Mesothelial cell of epicardium (in vitro differentiated cells): ENCODE data around the gene RFTN1. TPM values are rescaled to one million over a fixed set of nuclear protein-coding genes. Genes with fewer than 3 reads are reported as not detected.

Experiments used
- DNase-seq, 2 experiments: peaks; one replicate each; pipeline ENCODE4 v3.0.0; 2021; ENCODE audit warnings: low spot score in 2 of 2; ENCODE audit not compliant: unreplicated experiment in 2 of 2
- H3K27ac Mint-ChIP-seq: 2 replicates; pipeline ENCODE4 v1.8.0; 2021; ENCODE audit warnings: mixed read lengths
- H3K27me3 Mint-ChIP-seq: 2 replicates; pipeline ENCODE4 v1.8.0; 2021; ENCODE audit warnings: low read depth, mixed read lengths
- H3K36me3 Mint-ChIP-seq: 2 replicates; pipeline ENCODE4 v1.8.0; 2021; ENCODE audit warnings: mixed read lengths
- H3K4me1 Mint-ChIP-seq: 2 replicates; pipeline ENCODE4 v1.8.0; 2021; ENCODE audit warnings: mixed read lengths
- H3K4me3 Mint-ChIP-seq: 2 replicates; pipeline ENCODE4 v1.8.0; 2021; ENCODE audit warnings: mild to moderate bottlenecking, moderate library complexity, mixed read lengths
- H3K9me3 Mint-ChIP-seq: 2 replicates; pipeline ENCODE4 v1.8.0; 2021; ENCODE audit warnings: mixed read lengths
- total RNA-seq: library from RNA; stranded (reverse); gene quantifications from 3 replicates; pipeline ENCODE4 v1.2.1, GENCODE V29; 2021
- TF ChIP-seq, protein P1 (sequence below): fragments of 200-600 bp; sonication (generic); IDR thresholded peaks from one replicate; pipeline ENCODE4 v1.5.0; 2021; ENCODE audit warnings: antibody characterized with exemption; ENCODE audit not compliant: unreplicated experiment

Gene RFTN1
- total RNA-seq, 1 donor from 2014 or later = 10.0 TPM

DNA sequence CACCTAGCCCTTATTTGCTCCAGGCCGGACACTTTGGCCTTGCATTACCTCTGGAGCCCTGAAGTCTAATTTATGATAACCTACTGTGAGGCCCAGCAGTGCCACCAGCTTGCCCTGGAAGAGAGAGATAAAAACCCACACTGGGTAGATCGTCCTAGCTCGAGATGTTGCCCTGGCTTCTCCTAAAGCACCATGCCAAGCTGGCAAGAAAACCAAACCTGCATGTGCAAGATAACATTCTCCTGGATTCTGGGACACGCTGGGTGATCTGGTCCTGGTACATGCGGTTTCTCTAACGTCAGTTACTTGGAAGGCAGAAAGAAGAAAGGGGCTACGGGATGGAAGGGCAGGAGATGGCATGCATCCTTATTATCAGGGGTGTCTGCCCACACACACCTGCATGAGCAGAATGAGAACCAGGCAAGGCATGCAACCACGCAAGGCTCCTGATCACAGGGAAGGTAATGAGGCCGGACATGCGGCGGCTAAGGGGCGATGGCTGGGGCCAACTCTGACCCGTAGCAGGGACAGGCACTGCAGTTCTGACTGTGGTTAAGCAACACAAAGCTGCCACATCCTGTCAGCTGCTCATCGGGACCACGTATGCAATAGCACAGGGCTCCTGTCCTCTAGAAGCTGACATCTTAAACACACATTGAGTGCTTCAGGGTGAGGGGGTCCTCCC, 175.5 kb downstream of the RFTN1 start:
- TF ChIP-seq, protein P1, sequence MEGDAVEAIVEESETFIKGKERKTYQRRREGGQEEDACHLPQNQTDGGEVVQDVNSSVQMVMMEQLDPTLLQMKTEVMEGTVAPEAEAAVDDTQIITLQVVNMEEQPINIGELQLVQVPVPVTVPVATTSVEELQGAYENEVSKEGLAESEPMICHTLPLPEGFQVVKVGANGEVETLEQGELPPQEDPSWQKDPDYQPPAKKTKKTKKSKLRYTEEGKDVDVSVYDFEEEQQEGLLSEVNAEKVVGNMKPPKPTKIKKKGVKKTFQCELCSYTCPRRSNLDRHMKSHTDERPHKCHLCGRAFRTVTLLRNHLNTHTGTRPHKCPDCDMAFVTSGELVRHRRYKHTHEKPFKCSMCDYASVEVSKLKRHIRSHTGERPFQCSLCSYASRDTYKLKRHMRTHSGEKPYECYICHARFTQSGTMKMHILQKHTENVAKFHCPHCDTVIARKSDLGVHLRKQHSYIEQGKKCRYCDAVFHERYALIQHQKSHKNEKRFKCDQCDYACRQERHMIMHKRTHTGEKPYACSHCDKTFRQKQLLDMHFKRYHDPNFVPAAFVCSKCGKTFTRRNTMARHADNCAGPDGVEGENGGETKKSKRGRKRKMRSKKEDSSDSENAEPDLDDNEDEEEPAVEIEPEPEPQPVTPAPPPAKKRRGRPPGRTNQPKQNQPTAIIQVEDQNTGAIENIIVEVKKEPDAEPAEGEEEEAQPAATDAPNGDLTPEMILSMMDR = no peak
- Mint-ChIP-seq H3K36me3 (peaks cover 11% of the 10 kb centered on the region), H3K27ac (no peak overlapping the region), H3K27me3 (no peaks in the 10 kb centered on the region), H3K9me3 (peaks cover 8% of the 10 kb centered on the region), H3K4me1 (no peaks in the 10 kb centered on the region), H3K4me3 (no peak overlapping the region)
- DNase-seq = no peak

DNA sequence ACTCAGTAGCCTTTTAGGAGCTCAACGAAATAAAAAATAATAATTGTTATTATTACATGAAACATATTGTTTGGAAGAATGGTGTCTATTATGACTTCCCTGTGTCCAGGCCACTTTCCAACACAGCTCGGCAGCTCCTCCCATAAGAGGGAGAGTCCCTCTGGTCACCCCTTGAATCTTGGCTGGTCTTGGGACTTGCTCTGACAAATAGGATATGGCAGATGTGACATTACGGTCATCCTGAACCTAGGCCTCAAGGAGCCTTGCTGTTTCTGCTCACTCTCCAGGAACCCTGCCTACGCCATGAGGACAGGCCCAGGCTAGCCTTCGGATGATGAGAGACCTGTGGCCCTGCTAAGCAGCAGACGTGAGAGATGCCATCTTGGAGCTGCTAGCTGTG, 176.7 kb downstream of the RFTN1 start:
- no peaks in the 10 kb centered on the region for H3K27me3 Mint-ChIP-seq
- H3K36me3 Mint-ChIP-seq = peaks cover 21% of the 10 kb centered on the region
- H3K4me1 Mint-ChIP-seq = no peaks in the 10 kb centered on the region
- H3K27ac Mint-ChIP-seq = no peak overlapping the region
- no peak for DNase-seq
- peaks cover 20% of the 10 kb centered on the region for H3K9me3 Mint-ChIP-seq
- H3K4me3 Mint-ChIP-seq = no peak overlapping the region
- TF ChIP-seq, protein P1 = no peak

DNA sequence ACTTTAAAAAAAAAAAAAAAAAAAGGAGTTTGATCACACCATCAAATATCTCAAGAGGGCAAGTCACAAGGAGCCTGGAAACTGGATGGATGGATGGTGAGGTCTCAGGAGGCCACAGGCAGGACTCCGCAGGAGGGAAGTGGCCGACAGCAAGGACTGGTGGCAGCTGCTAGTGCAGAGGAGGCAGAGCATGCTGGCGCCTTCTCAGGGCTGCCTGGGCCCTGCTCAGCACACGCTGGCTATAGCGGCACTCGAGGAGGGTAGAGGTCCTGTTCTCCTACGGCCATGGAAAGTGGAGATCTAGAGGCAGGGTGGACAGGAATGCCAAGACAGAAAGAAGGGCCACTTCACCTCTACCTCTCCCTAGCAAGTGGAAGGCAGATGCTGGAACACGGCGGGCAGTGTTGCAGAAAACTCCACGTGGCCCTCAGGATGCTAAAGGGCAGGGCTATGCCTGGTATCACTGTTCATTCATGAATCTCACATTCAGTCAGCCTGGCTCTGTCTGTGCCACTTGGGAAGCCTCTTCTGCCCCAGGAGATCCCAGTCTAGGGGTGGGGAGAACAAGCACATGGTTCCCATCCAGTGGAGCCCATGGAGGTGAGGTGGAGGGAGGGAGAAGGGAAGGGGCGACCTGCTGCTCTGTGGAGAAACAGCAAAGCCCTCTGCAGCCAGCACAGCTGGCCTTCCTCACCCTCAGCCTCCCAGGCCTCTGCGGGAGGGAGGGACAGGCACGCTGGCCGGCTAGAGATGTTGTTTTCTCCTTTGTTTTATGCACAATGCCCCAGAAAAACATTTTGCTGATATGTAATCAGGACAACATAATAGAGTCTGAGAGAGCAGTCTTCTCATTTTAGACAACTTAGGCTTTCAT, 177.5 kb downstream of the RFTN1 start:
- TF ChIP-seq, protein P1 = no peak
- H3K27ac Mint-ChIP-seq = no peak overlapping the region
- H3K4me3 Mint-ChIP-seq = no peak overlapping the region
- no peaks in the 10 kb centered on the region for H3K4me1 Mint-ChIP-seq
- no peak for DNase-seq
- no peaks in the 10 kb centered on the region for H3K27me3 Mint-ChIP-seq
- peaks cover 29% of the 10 kb centered on the region for H3K36me3 Mint-ChIP-seq
- H3K9me3 Mint-ChIP-seq = peaks cover 27% of the 10 kb centered on the region

DNA sequence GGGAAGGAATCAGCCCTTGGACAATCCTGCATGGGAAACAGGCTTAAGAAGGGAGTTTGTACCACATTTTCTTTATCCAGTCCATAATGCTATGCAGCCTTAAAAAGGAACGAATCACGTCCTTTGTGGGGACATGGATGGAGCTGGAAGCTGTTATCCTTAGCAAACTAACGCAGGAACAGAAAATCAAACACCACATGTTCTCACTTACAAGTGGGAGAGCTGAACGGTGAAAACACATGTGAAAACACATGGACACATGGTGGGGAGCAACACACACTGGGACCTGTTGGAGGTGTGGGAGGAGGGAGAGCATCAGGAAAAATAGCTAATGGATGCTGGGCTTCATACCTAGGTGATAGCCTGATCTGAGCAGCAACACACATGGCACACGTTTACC, 178.2 kb downstream of the RFTN1 start:
- H3K36me3 Mint-ChIP-seq = peaks cover 35% of the 10 kb centered on the region

DNA sequence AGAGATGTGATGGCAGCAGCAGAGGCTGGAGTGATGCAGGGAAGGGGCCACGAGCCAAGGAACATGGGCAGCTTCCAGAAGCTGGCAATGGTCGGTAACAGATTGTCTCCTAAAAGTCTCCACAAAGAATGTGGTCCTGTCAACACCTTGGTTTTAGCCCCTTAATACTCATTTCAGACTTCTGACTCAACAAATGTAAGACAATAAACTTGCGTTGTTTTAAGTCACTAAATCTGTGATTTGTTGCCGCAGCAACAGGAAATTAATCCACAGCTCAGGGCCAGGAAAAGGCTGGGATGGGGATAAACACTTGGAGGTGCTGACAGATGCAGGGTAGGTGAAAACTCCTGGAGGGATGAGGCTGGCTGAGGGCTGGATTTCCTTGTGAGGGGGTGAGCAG, 178.6 kb downstream of the RFTN1 start:
- peaks cover 37% of the 10 kb centered on the region for H3K9me3 Mint-ChIP-seq
- TF ChIP-seq, protein P1 = no peak
- no peak for DNase-seq

More for the DNA sequence above, 178.2 kb downstream of the RFTN1 start:
- TF ChIP-seq, protein P1 = no peak
- peaks cover 34% of the 10 kb centered on the region for H3K9me3 Mint-ChIP-seq
- H3K27me3 Mint-ChIP-seq = no peaks in the 10 kb centered on the region
- H3K4me1 Mint-ChIP-seq = no peaks in the 10 kb centered on the region
- H3K27ac Mint-ChIP-seq = no peak overlapping the region
- DNase-seq = no peak
- H3K4me3 Mint-ChIP-seq = no peak overlapping the region

More for the DNA sequence above, 178.6 kb downstream of the RFTN1 start:
- Mint-ChIP-seq H3K27me3 (no peaks in the 10 kb centered on the region), H3K4me1 (no peaks in the 10 kb centered on the region), H3K36me3 (peaks cover 40% of the 10 kb centered on the region), H3K4me3 (no peak overlapping the region), H3K27ac (no peak overlapping the region)
